NB4 (cell line): ENCODE measurements around the gene FNDC5.

Experiments used
- CTCF ChIP-seq: IDR thresholded peaks from one replicate; pipeline ENCODE4 v1.5.1; 2012; ENCODE audit warnings: low read depth, low read length
- MAX ChIP-seq: IDR thresholded peaks from 2 replicates; pipeline ENCODE4 v1.6.1; 2011; ENCODE audit warnings: low read depth, low read length
- MYC ChIP-seq: IDR thresholded peaks from 2 replicates; pipeline ENCODE4 v1.6.1; 2011; ENCODE audit warnings: low read depth, low read length
- POLR2A ChIP-seq: IDR thresholded peaks from 2 replicates; pipeline ENCODE4 v1.6.1; 2011; ENCODE audit warnings: mild to moderate bottlenecking; ENCODE audit not compliant: insufficient read length; ENCODE audit errors: extremely low read depth

GRCh38 chr1:32895325-32896215 is 24.9 kb upstream of the FNDC5 start:
- no peak for TF ChIP-seq MAX
- TF ChIP-seq CTCF, result no peak
- TF ChIP-seq POLR2A, result no peak
- no peak for TF ChIP-seq MYC
